Retinal pigment epithelial cell (primary cell): ENCODE results near the gene REEP6.

ENCODE experiments used
- DNase-seq: peaks from one replicate; pipeline ENCODE4 v3.0.0-alpha.2; 2010; ENCODE audit warnings: low read depth
- H3K4me3 ChIP-seq: 2 replicates; pipeline ENCODE4 v1.5.1; 2011; ENCODE audit warnings: mild to moderate bottlenecking, low read length, control low read depth, moderate library complexity
- TF ChIP-seq, protein P1 (sequence below): conservative IDR thresholded peaks from 2 replicates; pipeline ENCODE4 v1.5.1; 2011; ENCODE audit warnings: low read depth, low read length, control low read depth, inconsistent platforms

Gene REEP6

DNA sequence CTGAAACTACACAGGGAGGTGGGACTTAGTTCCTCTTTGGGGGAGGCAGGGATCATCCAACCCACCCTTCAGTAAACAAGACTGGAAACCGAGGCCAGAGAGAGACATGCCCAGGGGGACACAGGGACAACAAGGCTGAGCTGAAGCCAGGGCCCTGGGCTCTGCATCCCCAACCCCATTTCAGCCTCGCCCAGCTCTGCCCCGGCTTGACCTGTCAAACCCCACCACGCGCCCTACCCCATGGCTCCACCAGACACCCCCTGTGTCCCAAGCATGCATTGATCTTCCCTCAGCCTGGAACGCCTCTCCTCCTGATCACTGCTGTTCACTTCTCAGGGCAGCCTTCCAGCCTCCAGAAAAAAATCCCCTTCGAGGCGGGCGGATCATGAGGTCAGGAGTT lies 43.0 kb upstream of the REEP6 start:
- TF ChIP-seq, protein P1, sequence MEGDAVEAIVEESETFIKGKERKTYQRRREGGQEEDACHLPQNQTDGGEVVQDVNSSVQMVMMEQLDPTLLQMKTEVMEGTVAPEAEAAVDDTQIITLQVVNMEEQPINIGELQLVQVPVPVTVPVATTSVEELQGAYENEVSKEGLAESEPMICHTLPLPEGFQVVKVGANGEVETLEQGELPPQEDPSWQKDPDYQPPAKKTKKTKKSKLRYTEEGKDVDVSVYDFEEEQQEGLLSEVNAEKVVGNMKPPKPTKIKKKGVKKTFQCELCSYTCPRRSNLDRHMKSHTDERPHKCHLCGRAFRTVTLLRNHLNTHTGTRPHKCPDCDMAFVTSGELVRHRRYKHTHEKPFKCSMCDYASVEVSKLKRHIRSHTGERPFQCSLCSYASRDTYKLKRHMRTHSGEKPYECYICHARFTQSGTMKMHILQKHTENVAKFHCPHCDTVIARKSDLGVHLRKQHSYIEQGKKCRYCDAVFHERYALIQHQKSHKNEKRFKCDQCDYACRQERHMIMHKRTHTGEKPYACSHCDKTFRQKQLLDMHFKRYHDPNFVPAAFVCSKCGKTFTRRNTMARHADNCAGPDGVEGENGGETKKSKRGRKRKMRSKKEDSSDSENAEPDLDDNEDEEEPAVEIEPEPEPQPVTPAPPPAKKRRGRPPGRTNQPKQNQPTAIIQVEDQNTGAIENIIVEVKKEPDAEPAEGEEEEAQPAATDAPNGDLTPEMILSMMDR = no peak
- no peak overlapping the region for H3K4me3 ChIP-seq
- no peak for DNase-seq

DNA sequence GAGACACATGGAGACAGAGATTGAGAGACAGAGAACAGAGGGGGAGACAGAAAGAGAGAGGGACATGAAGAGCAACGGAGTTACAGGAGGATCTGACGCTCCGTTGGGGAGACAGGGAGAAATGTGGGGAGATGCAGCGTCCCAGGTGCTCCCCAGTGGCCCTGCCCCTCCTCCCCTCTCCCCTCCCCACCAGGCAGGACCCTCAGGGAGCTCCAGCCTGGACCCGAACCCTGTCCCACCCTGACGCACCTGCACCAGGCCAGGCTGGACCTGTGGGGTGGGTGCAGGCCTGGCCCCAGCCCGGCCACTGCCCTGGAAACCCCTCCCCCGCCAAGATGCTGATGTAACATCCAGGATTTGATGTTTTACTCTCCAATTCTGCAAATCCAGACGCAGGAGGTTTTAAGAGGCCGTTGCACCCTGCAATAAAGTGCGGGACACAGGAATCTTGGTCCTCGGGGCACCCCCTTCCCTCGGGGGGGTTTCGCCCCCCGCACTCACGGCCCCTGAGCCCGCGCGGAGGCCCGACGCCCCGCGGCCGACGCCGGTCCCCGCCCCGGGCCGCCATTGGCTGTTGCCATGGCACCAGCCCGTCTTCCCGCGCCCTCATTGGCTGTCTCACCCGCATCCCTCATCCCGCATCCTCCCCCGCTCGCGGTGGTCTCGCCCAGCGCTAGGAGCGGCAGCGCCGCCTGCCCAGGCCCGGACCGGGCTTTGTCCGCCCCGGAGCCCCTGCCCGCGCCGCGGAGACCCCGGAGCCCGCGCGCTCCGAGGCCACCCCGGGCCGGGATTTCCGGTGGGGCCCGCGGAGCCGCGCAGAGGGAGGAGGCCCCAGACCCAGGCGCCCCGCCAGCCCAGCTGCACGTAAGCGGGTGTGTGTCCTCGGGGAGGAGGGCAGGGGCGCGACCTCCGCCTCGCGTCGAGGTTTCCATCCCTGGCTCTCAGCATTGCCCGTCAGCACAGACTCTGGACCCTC lies 41.2 kb upstream of the REEP6 start, which contains the start of gene APC2:
Gene APC2 (plus strand): TSS at position 655 of the 976 bp plus-strand sequence. CDS start 2,881 bp downstream, outside the sequence.
- TF ChIP-seq, protein P1 = no peak
- H3K4me3 ChIP-seq = no peak within 1 kb of the TSS
- DNase-seq = no peak

DNA sequence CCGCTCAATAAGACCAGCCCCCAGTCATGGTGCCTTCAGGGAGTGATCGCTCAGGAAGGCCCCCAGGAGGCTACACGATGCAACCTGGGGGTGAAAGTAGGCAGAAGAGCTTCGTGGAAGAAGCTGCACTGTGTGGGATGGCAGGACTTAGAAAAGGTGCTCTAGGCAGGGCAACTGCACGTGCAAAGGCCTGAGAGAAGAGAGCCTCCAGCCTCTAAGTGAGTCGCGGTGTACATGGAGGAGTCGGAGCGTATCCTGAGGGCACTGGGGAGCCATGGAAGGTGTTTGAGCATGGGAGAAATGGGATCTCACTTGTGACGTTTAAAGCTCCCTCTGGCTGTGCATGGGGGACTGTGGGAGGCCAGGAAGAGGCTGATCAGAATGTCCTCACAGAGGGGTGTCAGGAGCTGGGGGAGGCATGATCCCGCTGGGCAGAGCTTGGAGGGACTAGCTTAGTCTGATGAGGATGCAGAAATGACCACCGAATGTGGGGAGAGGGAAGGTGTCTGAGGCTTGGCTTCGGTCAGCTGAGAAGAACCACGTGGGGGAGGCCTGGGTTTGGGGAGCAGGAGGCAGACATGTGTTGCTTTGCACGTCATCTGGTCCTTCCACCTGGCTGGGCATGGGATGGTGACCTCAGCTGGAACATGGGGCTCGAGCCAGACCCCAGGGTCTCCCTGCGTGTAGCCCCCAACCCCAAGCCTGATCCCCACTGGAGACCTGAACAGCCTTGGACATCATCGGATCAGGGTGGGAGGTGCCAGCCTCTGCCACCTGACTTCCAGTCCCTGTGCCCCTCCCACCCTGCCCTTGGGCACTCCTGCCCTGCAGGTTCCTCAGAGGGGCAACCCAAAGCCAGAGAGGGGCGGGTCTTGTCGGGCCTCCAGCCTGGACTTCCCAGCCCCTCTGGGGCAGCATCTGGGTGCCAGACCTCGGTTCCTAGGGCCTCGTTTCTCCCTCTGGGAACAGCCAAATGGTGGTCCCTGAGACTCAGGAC lies 39.9 kb upstream of the REEP6 start:
- TF ChIP-seq, protein P1 = no peak
- no peak for DNase-seq
- H3K4me3 ChIP-seq = no peak overlapping the region

DNA sequence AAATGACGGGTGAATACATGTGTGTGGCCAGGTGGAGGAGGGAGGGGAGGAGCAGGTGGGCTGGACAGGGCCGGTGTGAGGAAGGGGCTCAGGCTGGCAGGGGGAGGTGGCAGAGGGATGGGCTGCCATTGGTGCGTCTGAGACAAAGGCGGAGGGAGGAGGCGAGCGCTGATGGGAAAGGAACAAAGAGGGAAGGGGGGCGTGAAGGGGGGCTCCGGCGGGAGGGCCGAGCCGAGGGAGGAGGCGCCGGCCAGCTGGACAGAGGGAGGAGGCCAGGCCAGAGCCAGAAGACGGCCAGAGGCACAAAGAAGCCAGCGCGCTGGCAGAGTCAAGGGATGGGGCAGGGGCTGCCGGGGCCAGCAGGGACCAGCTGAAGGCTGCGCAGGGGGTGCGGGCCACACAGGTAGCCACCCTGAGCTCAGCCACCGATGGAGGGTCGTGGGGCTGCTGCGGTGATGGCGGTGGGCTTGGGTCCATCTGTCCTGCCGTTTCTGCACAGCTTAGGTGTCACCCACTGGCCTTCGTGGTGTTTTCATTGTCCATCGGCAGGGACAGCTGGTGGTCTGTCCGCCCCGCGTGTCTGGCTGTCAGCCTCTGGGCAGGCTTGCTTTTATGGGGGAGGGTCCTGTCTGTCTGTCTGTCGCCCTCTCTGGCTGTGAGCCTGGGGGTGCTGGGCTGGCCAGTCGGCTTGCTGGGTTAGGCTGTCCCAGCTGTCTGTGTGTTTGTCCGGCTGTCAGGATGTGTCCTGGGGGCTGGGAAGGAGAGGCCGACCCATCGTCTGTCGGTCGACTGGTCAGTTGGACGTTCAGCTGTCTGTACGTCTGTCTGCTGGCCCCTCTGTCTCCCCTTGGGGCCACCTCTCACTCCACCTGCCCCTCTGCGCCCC lies 38.8 kb upstream of the REEP6 start:
- no peak overlapping the region for H3K4me3 ChIP-seq
- no peak for DNase-seq

DNA sequence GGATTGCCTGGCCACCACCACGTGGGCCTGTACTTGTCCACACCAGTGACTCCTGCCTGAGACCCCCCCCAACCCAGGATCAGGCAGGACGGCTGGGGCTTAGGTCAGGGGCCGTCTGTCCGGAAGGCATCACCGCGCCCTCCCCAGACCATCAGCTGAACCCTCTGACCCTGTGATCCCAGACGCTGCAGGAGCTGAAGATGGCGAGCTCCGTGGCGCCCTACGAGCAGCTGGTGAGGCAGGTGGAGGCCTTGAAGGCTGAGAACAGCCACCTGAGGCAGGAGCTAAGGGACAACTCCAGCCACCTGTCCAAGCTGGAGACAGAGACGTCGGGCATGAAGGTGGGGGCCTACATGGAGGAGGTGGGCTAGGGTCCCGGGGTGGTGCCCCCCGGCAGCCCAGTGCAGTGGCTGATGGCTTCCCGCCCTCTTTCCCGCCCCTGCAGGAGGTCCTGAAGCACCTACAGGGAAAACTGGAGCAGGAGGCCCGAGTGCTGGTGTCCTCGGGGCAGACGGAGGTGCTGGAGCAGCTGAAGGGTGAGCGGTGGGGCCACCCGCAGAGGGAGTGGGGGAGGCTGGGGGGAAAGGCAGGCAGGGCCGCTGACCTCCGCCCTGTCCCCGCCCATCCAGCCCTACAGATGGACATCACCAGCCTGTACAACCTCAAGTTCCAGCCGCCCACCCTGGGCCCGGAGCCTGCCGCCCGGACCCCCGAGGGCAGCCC lies 38.0 kb upstream of the REEP6 start:
- no peak for DNase-seq
- no peak overlapping the region for H3K4me3 ChIP-seq
- TF ChIP-seq, protein P1 = no peak

More for the DNA sequence above, 38.8 kb upstream of the REEP6 start:
- TF ChIP-seq, protein P1 = no peak
